22Rv1 (cell line): ENCODE measurements around the gene PALLD.

Experiments used
- H3K27ac ChIP-seq: fragments of 450-650 bp; 2 replicates; pipeline ENCODE4 v1.5.1; 2017
- CTCF ChIP-seq: fragments of 450-650 bp; IDR thresholded peaks from 2 replicates; pipeline ENCODE4 v1.5.1; 2017; ENCODE audit warnings: mild to moderate bottlenecking
- ZFX ChIP-seq: fragments of 450-650 bp; IDR thresholded peaks from 2 replicates; pipeline ENCODE4 v1.6.1; 2017; ENCODE audit warnings: antibody characterized with exemption, borderline replicate concordance

Gene PALLD

GRCh38 chr4:168633064-168633463, 136.2 kb downstream of the PALLD start:
- TF ChIP-seq ZFX, result no peak
- no peak for TF ChIP-seq CTCF
- H3K27ac ChIP-seq, result no peak overlapping the region

- H3K27ac ChIP-seq, result no peak overlapping the region
These were observed 136.6 kb downstream of the PALLD start for GRCh38 chr4:168633496-168633895.

GRCh38 chr4:168634276-168634802, 137.5 kb downstream of the PALLD start:
- H3K27ac ChIP-seq, result no peak overlapping the region
- TF ChIP-seq ZFX (no peak), CTCF (no peak)

More at GRCh38 chr4:168633496-168633895, 136.6 kb downstream of the PALLD start:
- TF ChIP-seq ZFX (no peak), CTCF (no peak)

- no peak overlapping the region for H3K27ac ChIP-seq
- no peak for TF ChIP-seq ZFX
- TF ChIP-seq CTCF, result no peak
These were observed 139.2 kb downstream of the PALLD start for GRCh38 chr4:168636040-168636439.

GRCh38 chr4:168636506-168637196, 139.8 kb downstream of the PALLD start:
- no peak overlapping the region for H3K27ac ChIP-seq

GRCh38 chr4:168637872-168638756, 141.3 kb downstream of the PALLD start:
- no peak overlapping the region for H3K27ac ChIP-seq
- TF ChIP-seq CTCF (no peak), ZFX (no peak)

More at GRCh38 chr4:168636506-168637196, 139.8 kb downstream of the PALLD start:
- TF ChIP-seq CTCF (no peak), ZFX (no peak)
